ENCODE results near the gene LPXN.

The LPXN gene

DNA sequence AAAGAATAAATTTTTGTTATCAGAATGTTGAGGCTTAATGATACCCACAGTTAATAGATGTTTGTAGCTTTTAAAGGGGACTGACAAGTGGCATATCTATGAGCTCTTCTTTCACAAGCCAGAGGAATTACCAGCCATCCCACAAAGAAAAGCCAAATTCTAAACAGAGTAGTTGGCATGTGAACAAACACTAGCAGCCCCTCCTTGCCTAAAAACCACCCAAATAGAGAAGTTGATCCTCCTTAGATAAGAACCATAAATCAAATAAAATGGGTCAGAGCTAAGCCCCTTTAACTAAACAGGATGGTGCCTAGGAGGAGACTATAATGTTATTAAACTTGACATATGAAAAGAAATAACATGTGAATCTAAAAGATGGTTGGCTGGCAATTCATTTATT lies 11.4 kb downstream of the LPXN start:
- no peaks in the 10 kb centered on the region for H3K9me3 ChIP-seq (ENCODE audit: control insufficient read depth, low read length)
- H3K4me1 ChIP-seq (ENCODE audit: control insufficient read depth, insufficient read depth, low read length, poor library complexity, severe bottlenecking), result peaks cover 30% of the 10 kb centered on the region
- H3K27ac ChIP-seq (ENCODE audit: insufficient read depth, low read length, poor library complexity, severe bottlenecking), result no peak overlapping the region
- no peak overlapping the region for H3K4me3 ChIP-seq (ENCODE audit: insufficient read depth, low read depth, low read length, poor library complexity, severe bottlenecking)
- no peaks in the 10 kb centered on the region for H3K27me3 ChIP-seq (replicated peaks; ENCODE audit: control insufficient read depth, insufficient read depth, low read length, poor library complexity, severe bottlenecking)
- peaks cover 22% of the 10 kb centered on the region for H3K36me3 ChIP-seq (ENCODE audit: control insufficient read depth, insufficient read depth, low read length)
- DNase-seq, result no peak

DNA sequence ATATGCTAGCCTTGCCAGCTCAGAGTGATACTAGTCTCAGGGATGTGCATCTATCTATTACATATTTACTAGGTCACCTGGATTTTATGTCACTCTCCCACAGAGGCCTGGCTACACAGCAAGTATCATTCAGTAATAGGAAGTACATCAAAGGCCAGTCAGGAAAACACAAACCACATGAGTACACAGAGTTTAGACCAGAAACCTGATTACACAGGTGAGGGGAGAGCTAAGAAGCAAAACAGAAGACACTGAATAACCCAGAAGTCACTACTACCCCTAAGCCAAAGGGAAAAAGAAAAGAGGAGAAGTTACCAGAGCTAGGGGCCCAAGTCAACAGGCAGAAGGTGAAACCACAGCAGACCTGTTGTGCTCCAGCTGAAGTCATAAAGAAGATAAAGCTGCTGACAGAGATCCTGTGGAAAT lies 13.3 kb downstream of the LPXN start:
- Histone ChIP-seq H3K4me1 (ENCODE audit: control insufficient read depth, insufficient read depth, low read length, poor library complexity, severe bottlenecking) (peaks cover 26% of the 10 kb centered on the region), H3K4me3 (ENCODE audit: insufficient read depth, low read depth, low read length, poor library complexity, severe bottlenecking) (no peak overlapping the region), H3K36me3 (ENCODE audit: control insufficient read depth, insufficient read depth, low read length) (peaks cover 14% of the 10 kb centered on the region), H3K9me3 (ENCODE audit: control insufficient read depth, low read length) (no peaks in the 10 kb centered on the region), H3K27ac (ENCODE audit: insufficient read depth, low read length, poor library complexity, severe bottlenecking) (peak overlapping the region; percentile 30), H3K27me3 (replicated peaks; ENCODE audit: control insufficient read depth, insufficient read depth, low read length, poor library complexity, severe bottlenecking) (no peaks in the 10 kb centered on the region)
- DNase-seq, result no peak

DNA sequence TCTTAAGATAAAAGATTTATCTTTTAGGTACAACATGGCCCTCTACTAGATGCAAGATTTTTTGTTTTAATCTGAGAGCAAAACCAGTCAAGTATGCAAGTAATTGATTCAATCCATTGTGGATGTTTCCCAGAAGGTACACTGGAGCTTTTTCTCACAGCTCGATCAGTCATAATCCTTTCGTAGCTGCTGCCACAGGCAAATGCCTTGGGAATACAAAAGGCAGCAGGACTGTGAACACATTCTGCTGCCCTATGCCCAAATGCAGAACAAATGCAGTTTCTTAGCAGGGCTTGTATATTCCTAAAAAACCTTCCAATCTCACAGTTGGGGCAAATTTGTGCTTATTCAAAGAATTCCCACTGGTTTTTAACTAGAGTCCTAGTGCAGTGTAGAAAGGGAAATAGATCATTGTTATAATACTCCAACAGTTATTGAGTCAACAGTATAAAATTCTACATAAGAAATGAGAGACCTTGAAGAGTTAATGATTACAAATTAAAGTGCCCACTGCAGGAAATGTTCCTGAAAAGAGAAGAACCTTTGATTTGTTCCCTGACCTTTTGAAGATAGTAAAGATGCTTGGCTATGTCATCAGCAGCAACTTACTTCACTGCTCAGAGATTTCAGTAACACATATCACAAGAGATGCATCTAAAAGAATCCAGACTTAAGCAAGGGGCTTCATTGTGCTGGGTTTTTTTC lies 14.1 kb downstream of the LPXN start:
- H3K9me3 ChIP-seq (ENCODE audit: control insufficient read depth, low read length), result no peaks in the 10 kb centered on the region
- peaks cover 26% of the 10 kb centered on the region for H3K4me1 ChIP-seq (ENCODE audit: control insufficient read depth, insufficient read depth, low read length, poor library complexity, severe bottlenecking)
- H3K27me3 ChIP-seq (replicated peaks; ENCODE audit: control insufficient read depth, insufficient read depth, low read length, poor library complexity, severe bottlenecking), result no peaks in the 10 kb centered on the region
- DNase-seq, result no peak
- no peak overlapping the region for H3K4me3 ChIP-seq (ENCODE audit: insufficient read depth, low read depth, low read length, poor library complexity, severe bottlenecking)
- peaks cover 14% of the 10 kb centered on the region for H3K36me3 ChIP-seq (ENCODE audit: control insufficient read depth, insufficient read depth, low read length)
- no peak overlapping the region for H3K27ac ChIP-seq (ENCODE audit: insufficient read depth, low read length, poor library complexity, severe bottlenecking)

DNA sequence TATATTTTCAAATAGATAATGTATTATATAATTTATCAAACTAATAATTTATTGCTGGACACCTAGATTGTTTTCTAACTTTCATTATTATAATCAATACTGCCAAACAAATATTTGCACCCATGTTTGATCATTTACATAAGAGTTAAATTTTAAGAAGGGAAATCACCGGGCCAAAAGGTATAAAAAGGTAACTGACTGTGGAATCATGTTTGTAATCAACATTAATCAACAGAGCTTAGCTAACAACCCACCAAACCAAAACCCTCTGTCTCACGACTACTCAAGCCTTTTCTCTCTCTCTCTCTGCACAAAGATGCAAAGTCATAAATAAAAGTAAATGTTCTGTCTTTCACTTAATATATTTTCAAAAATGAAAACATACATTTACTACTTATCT lies 14.8 kb downstream of the LPXN start:
- Histone ChIP-seq H3K4me3 (ENCODE audit: insufficient read depth, low read depth, low read length, poor library complexity, severe bottlenecking) (no peak overlapping the region), H3K4me1 (ENCODE audit: control insufficient read depth, insufficient read depth, low read length, poor library complexity, severe bottlenecking) (peaks cover 26% of the 10 kb centered on the region), H3K9me3 (ENCODE audit: control insufficient read depth, low read length) (no peaks in the 10 kb centered on the region), H3K36me3 (ENCODE audit: control insufficient read depth, insufficient read depth, low read length) (peaks cover 14% of the 10 kb centered on the region), H3K27ac (ENCODE audit: insufficient read depth, low read length, poor library complexity, severe bottlenecking) (no peak overlapping the region), H3K27me3 (replicated peaks; ENCODE audit: control insufficient read depth, insufficient read depth, low read length, poor library complexity, severe bottlenecking) (no peaks in the 10 kb centered on the region)
- no peak for DNase-seq

DNA sequence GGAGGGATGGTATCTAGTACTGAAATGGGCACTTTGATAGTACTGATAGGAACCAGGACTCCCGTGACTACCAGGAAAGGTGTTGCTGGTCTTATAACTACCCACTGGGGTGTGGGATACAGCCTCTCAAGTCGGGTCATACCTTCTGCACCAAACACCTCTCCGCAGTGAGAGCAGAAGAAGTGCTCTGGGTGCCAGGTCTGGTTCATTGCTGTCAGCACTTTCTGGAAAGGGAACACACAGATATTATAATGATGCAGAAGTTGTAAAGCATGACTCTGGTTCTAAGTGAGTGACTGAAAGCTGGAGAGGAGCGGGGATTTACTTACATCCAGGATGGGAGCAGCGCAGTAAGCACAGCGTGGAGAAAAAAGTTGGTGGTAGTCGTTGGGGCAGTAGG lies 26.0 kb downstream of the LPXN start:
- Histone ChIP-seq H3K9me3 (ENCODE audit: control insufficient read depth, low read length) (no peaks in the 10 kb centered on the region), H3K4me1 (ENCODE audit: control insufficient read depth, insufficient read depth, low read length, poor library complexity, severe bottlenecking) (no peaks in the 10 kb centered on the region), H3K36me3 (ENCODE audit: control insufficient read depth, insufficient read depth, low read length) (peaks cover 95% of the 10 kb centered on the region), H3K27ac (ENCODE audit: insufficient read depth, low read length, poor library complexity, severe bottlenecking) (no peak overlapping the region), H3K27me3 (replicated peaks; ENCODE audit: control insufficient read depth, insufficient read depth, low read length, poor library complexity, severe bottlenecking) (no peaks in the 10 kb centered on the region), H3K4me3 (ENCODE audit: insufficient read depth, low read depth, low read length, poor library complexity, severe bottlenecking) (no peak overlapping the region)
- DNase-seq, result no peak

DNA sequence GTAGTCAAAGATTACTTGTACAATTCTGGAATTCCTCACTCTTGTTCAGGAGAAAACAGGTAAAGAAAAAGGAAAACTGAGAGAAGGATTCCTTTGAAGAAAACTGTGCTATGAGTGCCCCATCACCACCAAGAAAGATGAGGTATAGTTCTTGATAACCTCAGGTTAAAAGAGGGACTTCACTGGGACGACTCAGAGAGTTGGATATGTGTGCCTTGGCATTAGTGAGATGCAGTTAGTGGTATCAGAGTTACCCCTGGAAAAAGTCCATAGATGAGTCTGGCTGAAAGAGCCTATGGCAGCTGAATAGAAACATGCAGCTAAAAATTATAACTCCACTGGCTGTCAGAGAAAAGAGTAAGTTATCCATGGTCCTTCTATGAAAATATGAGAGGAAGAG lies 28.8 kb downstream of the LPXN start:
- no peak for DNase-seq
- Histone ChIP-seq H3K27ac (ENCODE audit: insufficient read depth, low read length, poor library complexity, severe bottlenecking) (no peak overlapping the region), H3K36me3 (ENCODE audit: control insufficient read depth, insufficient read depth, low read length) (peaks cover 77% of the 10 kb centered on the region), H3K4me1 (ENCODE audit: control insufficient read depth, insufficient read depth, low read length, poor library complexity, severe bottlenecking) (no peaks in the 10 kb centered on the region), H3K27me3 (replicated peaks; ENCODE audit: control insufficient read depth, insufficient read depth, low read length, poor library complexity, severe bottlenecking) (no peaks in the 10 kb centered on the region), H3K4me3 (ENCODE audit: insufficient read depth, low read depth, low read length, poor library complexity, severe bottlenecking) (no peak overlapping the region), H3K9me3 (ENCODE audit: control insufficient read depth, low read length) (no peaks in the 10 kb centered on the region)

DNA sequence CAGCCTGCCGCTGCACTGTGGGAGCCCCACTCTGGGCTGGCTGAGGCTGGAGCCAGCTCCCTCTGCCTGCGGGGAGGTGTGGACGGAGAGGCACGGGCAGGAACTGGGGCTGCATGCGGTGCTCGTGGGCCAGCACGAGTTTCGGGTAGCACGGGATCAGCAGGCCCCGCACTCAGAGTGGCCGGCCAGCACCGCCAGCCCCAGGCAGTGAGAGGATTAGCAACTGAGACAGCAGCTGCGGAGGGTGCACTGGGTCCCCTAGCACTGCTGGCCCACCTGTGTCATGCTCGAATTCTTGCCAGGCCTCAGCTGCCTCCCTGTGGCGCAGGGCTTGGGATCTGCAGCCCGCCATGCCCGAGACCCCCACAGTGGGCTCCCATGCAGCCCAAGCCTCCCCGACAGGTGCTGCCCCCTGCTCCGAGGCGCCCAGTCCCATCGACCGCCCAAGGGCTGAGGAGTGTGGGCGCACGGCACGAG lies 43.8 kb downstream of the LPXN start:
- Histone ChIP-seq H3K4me1 (ENCODE audit: control insufficient read depth, insufficient read depth, low read length, poor library complexity, severe bottlenecking) (peaks cover 11% of the 10 kb centered on the region), H3K9me3 (ENCODE audit: control insufficient read depth, low read length) (no peaks in the 10 kb centered on the region), H3K27ac (ENCODE audit: insufficient read depth, low read length, poor library complexity, severe bottlenecking) (no peak overlapping the region), H3K36me3 (ENCODE audit: control insufficient read depth, insufficient read depth, low read length) (peaks cover 20% of the 10 kb centered on the region), H3K27me3 (replicated peaks; ENCODE audit: control insufficient read depth, insufficient read depth, low read length, poor library complexity, severe bottlenecking) (no peaks in the 10 kb centered on the region), H3K4me3 (ENCODE audit: insufficient read depth, low read depth, low read length, poor library complexity, severe bottlenecking) (no peak overlapping the region)
- DNase-seq, result no peak

DNA sequence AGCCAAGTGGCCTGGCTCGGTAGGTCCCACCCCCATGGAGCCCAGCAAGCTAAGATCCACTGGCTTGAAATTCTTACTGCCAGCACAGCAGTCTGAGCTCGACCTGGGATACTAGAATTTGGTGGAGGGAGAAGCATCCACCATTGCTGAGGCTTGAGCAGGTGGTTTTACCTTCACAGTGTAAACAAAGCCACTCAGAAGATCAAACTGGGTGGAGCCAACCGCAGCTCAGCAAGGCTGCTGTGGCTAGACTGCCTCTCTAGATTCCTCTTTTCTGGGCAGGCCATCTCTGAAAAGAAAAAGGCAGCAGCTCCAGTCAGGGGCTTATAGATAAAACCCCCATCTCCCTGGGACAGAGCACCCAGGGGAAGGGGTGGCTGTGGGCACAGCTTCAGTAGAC lies 45.4 kb downstream of the LPXN start:
- Histone ChIP-seq H3K27me3 (replicated peaks; ENCODE audit: control insufficient read depth, insufficient read depth, low read length, poor library complexity, severe bottlenecking) (no peaks in the 10 kb centered on the region), H3K4me3 (ENCODE audit: insufficient read depth, low read depth, low read length, poor library complexity, severe bottlenecking) (no peak overlapping the region), H3K4me1 (ENCODE audit: control insufficient read depth, insufficient read depth, low read length, poor library complexity, severe bottlenecking) (peaks cover 11% of the 10 kb centered on the region), H3K27ac (ENCODE audit: insufficient read depth, low read length, poor library complexity, severe bottlenecking) (peak overlapping the region; percentile 32), H3K9me3 (ENCODE audit: control insufficient read depth, low read length) (no peaks in the 10 kb centered on the region), H3K36me3 (ENCODE audit: control insufficient read depth, insufficient read depth, low read length) (peaks cover 22% of the 10 kb centered on the region)
- peak in 1 of 3 donors; percentile 20 for DNase-seq

DNA sequence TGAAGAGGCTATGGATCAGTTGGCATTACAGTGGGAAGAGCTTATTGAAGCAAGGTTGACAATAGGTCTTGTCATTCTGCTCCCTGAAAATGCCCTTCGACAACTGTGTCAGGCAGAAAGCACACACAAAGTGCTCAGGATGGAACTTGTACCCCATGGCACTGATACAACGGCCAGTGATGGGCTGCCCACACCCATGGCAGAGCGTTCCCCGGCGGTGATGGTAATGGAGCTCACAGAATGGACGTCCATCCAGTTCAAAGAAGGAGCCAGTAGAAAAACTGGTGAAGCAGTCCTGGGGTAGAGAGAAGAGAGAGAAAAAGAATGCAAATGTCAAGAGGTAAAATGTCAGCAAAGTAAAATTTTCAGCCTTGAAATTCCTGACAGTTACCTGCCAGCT lies 48.2 kb downstream of the LPXN start:
- Histone ChIP-seq H3K27me3 (replicated peaks; ENCODE audit: control insufficient read depth, insufficient read depth, low read length, poor library complexity, severe bottlenecking) (no peaks in the 10 kb centered on the region), H3K9me3 (ENCODE audit: control insufficient read depth, low read length) (no peaks in the 10 kb centered on the region), H3K27ac (ENCODE audit: insufficient read depth, low read length, poor library complexity, severe bottlenecking) (no peak overlapping the region), H3K4me3 (ENCODE audit: insufficient read depth, low read depth, low read length, poor library complexity, severe bottlenecking) (no peak overlapping the region), H3K4me1 (ENCODE audit: control insufficient read depth, insufficient read depth, low read length, poor library complexity, severe bottlenecking) (peaks cover 21% of the 10 kb centered on the region), H3K36me3 (ENCODE audit: control insufficient read depth, insufficient read depth, low read length) (peaks cover 22% of the 10 kb centered on the region)
- DNase-seq, result no peak

DNA sequence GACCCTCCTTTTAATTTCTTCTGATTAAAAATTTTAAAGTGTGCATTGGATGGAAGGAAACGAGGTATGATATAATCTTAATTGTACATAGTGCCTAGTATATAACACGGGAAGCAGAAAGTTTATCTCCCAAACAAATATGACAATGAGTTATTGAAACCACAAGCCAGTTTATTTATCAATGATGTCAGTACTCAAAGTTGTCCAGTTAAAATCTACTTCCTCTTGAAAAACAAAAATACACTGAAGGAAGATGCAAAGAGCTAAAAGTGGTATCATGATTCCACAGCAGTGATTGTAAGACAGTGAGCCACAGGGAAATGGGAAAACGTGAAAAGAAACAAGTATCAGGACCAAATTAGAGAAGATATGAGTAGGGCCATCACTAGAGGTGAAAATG lies 48.9 kb downstream of the LPXN start:
- Histone ChIP-seq H3K4me1 (ENCODE audit: control insufficient read depth, insufficient read depth, low read length, poor library complexity, severe bottlenecking) (peaks cover 21% of the 10 kb centered on the region), H3K27me3 (replicated peaks; ENCODE audit: control insufficient read depth, insufficient read depth, low read length, poor library complexity, severe bottlenecking) (no peaks in the 10 kb centered on the region), H3K4me3 (ENCODE audit: insufficient read depth, low read depth, low read length, poor library complexity, severe bottlenecking) (no peak overlapping the region), H3K27ac (ENCODE audit: insufficient read depth, low read length, poor library complexity, severe bottlenecking) (no peak overlapping the region), H3K9me3 (ENCODE audit: control insufficient read depth, low read length) (no peaks in the 10 kb centered on the region), H3K36me3 (ENCODE audit: control insufficient read depth, insufficient read depth, low read length) (peaks cover 22% of the 10 kb centered on the region)
- DNase-seq, result no peak
